Activated CD4-positive, alpha-beta T cell treated with anti-CD3 and anti-CD28 coated beads, Interleukin-2, amount 10 ng/mL, durations not matched to agents 7 days and 5 days (primary cell): Measurements from ENCODE around the gene GPR39. TPM values are rescaled to one million over a fixed set of nuclear protein-coding genes. Genes with fewer than 3 reads are reported as not detected.

Experiments used
- CTCF ChIA-PET: fragments of 350-600 bp; sonication (Branson Sonifier 250); formaldehyde crosslinking; loops from one replicate; lab custom pipeline; 2021; ENCODE audit warnings: antibody characterized with exemption; lab: Charles Lee
- POLR2A ChIA-PET: fragments of 350-600 bp; sonication (Branson Sonifier 250); formaldehyde crosslinking; loops from one replicate; lab custom pipeline; 2021; ENCODE audit warnings: antibody characterized with exemption; lab: Charles Lee
- DNase-seq: peaks from one replicate; pipeline ENCODE4 v3.0.0-alpha.2; 2020
- H3K27ac Mint-ChIP-seq: one replicate; pipeline ENCODE4 v1.8.0; 2021; ENCODE audit warnings: mild to moderate bottlenecking, moderate library complexity, mixed read lengths
- H3K27me3 Mint-ChIP-seq: one replicate; pipeline ENCODE4 v1.8.0; 2021; ENCODE audit warnings: mixed read lengths
- H3K36me3 Mint-ChIP-seq: one replicate; pipeline ENCODE4 v1.8.0; 2021; ENCODE audit warnings: low read depth, mixed read lengths
- H3K4me1 Mint-ChIP-seq: one replicate; pipeline ENCODE4 v1.8.0; 2021; ENCODE audit warnings: mixed read lengths
- H3K4me3 Mint-ChIP-seq: one replicate; pipeline ENCODE4 v1.8.0; 2021; ENCODE audit warnings: mild to moderate bottlenecking, moderate library complexity, mixed read lengths
- H3K9me3 Mint-ChIP-seq: one replicate; pipeline ENCODE4 v1.8.0; 2021; ENCODE audit warnings: mixed read lengths
- total RNA-seq, 2 experiments: library from RNA; stranded (reverse); gene quantifications; one replicate each; pipeline ENCODE4 v1.2.3, GENCODE V29; 2021

Gene GPR39
- total RNA-seq, 2 experiments from 2014 or later = not detected

- H3K27me3 Mint-ChIP-seq = no peaks in the 10 kb centered on the region
- H3K36me3 Mint-ChIP-seq = no peaks in the 10 kb centered on the region
- H3K4me3 Mint-ChIP-seq = no peak overlapping the region
- ChIA-PET CTCF (no interaction called here), POLR2A (no interaction called here)
- no peak overlapping the region for H3K27ac Mint-ChIP-seq
- H3K9me3 Mint-ChIP-seq = no peaks in the 10 kb centered on the region
- H3K4me1 Mint-ChIP-seq = no peaks in the 10 kb centered on the region
- DNase-seq = no peak
Measured at GRCh38 chr2:132645722-132646539, 229.3 kb downstream of the GPR39 start.

DNA sequence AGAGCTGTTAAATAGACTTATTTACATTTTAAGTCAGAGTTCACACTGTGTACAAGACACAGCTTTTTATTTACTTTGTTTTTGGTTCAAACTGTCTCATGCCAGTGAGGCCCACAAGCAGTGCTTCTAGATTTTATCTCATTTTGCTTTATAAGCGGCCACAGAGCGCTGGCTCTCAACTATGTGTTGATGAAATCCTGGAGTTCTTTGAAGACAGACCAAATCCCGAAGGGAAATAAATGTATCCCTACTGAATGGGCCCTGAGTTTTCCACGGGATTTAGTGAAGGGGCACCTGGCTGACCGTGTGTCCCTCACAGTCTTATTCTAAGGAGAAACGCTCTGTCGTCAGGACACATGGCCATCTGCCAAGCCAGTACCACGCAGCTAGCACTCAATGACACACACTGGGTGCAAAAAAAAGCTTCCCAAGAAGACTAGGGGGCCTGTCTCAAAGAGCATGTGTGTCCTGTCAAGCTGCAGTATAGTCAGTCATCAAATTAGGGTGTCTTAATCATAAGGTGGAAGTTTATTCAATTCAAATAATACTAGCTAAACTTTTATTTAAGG is 230.0 kb downstream of the GPR39 start:
- Mint-ChIP-seq H3K9me3 (no peaks in the 10 kb centered on the region), H3K27me3 (no peaks in the 10 kb centered on the region)
- CTCF ChIA-PET = no interaction called here

GRCh38 chr2:132651115-132652045 is 234.8 kb downstream of the GPR39 start:
- Mint-ChIP-seq H3K27me3 (no peaks in the 10 kb centered on the region), H3K9me3 (no peaks in the 10 kb centered on the region), H3K36me3 (no peaks in the 10 kb centered on the region), H3K4me3 (no peak overlapping the region), H3K27ac (no peak overlapping the region), H3K4me1 (no peaks in the 10 kb centered on the region)
- CTCF ChIA-PET = interaction anchor here (0.7 to 0.9 kb wide), 2 partner anchors 14 to 80 kb away, joined by 3 read pairs; no protein-coding TSS in a partner anchor
- POLR2A ChIA-PET = interaction anchor here (0.7 kb wide), 1 partner anchor 240 kb away, joined by 3 read pairs; no protein-coding TSS in a partner anchor
- no peak for DNase-seq

More for the DNA sequence above, 230.0 kb downstream of the GPR39 start:
- Mint-ChIP-seq H3K4me1 (no peaks in the 10 kb centered on the region), H3K27ac (no peak overlapping the region), H3K36me3 (no peaks in the 10 kb centered on the region), H3K4me3 (no peak overlapping the region)
- DNase-seq = no peak
- POLR2A ChIA-PET = no interaction called here

- Mint-ChIP-seq H3K36me3 (no peaks in the 10 kb centered on the region), H3K27me3 (no peaks in the 10 kb centered on the region), H3K27ac (no peak overlapping the region), H3K4me1 (no peaks in the 10 kb centered on the region), H3K9me3 (no peaks in the 10 kb centered on the region), H3K4me3 (no peak overlapping the region)
- CTCF ChIA-PET = no interaction called here
- POLR2A ChIA-PET = no interaction called here
- DNase-seq = no peak
Measured at GRCh38 chr2:132652474-132652873, 235.9 kb downstream of the GPR39 start.

DNA sequence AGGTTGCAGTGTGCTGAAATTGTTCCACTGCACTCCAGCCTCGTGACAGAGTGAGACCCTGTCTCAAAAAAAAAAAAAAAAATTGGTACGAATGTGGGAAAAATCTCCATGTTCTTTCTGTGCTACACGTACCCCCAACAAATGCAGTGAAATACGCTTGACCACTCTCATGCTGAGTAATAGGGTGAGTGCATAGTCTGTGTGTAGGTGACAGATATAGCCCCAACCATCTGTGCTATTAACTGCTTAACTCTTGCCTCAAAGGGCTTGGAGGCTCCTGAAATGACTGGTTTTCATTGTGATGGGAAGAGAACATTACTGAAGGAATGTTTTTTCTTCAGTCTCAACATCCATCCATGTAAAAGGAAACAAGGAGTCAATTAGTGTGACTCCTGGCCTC is 237.7 kb downstream of the GPR39 start:
- H3K9me3 Mint-ChIP-seq = no peaks in the 10 kb centered on the region
- H3K4me3 Mint-ChIP-seq = no peak overlapping the region
- ChIA-PET POLR2A (no interaction called here), CTCF (no interaction called here)
- no peaks in the 10 kb centered on the region for H3K27me3 Mint-ChIP-seq
- no peak overlapping the region for H3K27ac Mint-ChIP-seq
- DNase-seq = no peak
- no peaks in the 10 kb centered on the region for H3K36me3 Mint-ChIP-seq
- no peaks in the 10 kb centered on the region for H3K4me1 Mint-ChIP-seq

GRCh38 chr2:132654968-132655367 is 238.4 kb downstream of the GPR39 start:
- H3K27me3 Mint-ChIP-seq = no peaks in the 10 kb centered on the region
- ChIA-PET POLR2A (no interaction called here), CTCF (no interaction called here)
- no peaks in the 10 kb centered on the region for H3K36me3 Mint-ChIP-seq
- no peaks in the 10 kb centered on the region for H3K9me3 Mint-ChIP-seq
- H3K4me3 Mint-ChIP-seq = no peak overlapping the region
- no peaks in the 10 kb centered on the region for H3K4me1 Mint-ChIP-seq
- H3K27ac Mint-ChIP-seq = no peak overlapping the region
- no peak for DNase-seq

DNA sequence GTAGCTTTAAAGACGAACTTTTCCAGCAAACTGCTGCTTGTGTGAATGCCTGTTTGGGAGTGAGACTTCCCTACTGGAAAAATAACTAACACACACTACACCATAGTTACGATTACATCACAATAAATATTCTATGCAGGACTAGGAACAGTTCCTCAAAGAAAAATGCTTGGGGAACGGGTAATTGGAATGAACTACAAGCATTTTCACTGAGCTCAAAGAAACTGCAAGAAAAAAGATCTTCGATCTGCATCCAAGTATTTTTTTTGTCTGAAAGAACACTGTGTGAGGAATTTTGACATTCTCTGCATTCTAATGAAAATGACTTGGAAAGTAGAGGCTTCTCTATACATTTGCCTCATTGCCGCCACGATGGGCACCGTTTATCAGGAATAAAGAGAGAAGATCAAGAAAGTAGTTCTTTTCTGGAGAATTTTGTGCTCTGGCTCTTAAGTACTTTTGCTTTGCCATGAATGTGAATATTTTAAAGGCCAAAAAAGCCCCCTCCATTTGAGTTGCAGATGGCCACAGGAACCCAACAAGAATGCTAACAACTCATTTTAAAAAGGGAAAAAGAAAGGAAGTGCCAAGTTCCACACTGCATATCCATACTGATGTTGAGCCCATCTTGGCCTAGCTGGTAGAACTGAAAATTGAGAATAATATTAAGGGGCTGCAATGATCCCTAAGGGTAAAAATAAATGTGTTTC is 239.8 kb downstream of the GPR39 start:
- ChIA-PET CTCF (no interaction called here), POLR2A (no interaction called here)
- no peaks in the 10 kb centered on the region for H3K9me3 Mint-ChIP-seq
- no peak overlapping the region for H3K27ac Mint-ChIP-seq
- DNase-seq = no peak
- H3K4me3 Mint-ChIP-seq = no peak overlapping the region
- no peaks in the 10 kb centered on the region for H3K4me1 Mint-ChIP-seq
- H3K27me3 Mint-ChIP-seq = no peaks in the 10 kb centered on the region
- H3K36me3 Mint-ChIP-seq = no peaks in the 10 kb centered on the region

DNA sequence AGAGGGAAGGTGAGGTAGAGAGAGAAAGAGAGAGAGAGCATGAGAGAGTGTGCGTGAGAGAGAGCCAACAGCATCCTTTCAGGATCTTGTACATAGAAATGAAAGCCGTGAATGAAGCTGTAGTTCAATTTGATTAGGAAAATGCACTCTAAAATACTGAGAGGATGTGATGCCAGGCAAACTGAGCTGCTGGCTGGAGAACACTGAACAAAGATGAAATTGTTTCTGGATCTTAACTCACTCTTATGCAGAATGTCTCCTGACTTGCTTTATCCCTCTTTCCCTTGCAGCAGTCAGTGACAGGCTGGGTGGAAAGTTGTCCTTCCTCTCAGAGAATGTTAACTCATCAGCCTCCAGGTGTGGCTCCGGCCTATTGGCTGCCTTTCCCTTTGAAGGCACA is 242.7 kb downstream of the GPR39 start:
- H3K27me3 Mint-ChIP-seq = no peaks in the 10 kb centered on the region
- CTCF ChIA-PET = no interaction called here
- no peaks in the 10 kb centered on the region for H3K36me3 Mint-ChIP-seq
- no peaks in the 10 kb centered on the region for H3K4me1 Mint-ChIP-seq
- H3K9me3 Mint-ChIP-seq = no peaks in the 10 kb centered on the region
- no peak overlapping the region for H3K27ac Mint-ChIP-seq
- POLR2A ChIA-PET = interaction anchor here (0.7 kb wide), 1 partner anchor 536 kb away, joined by 3 read pairs; no protein-coding TSS in a partner anchor
- no peak overlapping the region for H3K4me3 Mint-ChIP-seq
- no peak for DNase-seq

DNA sequence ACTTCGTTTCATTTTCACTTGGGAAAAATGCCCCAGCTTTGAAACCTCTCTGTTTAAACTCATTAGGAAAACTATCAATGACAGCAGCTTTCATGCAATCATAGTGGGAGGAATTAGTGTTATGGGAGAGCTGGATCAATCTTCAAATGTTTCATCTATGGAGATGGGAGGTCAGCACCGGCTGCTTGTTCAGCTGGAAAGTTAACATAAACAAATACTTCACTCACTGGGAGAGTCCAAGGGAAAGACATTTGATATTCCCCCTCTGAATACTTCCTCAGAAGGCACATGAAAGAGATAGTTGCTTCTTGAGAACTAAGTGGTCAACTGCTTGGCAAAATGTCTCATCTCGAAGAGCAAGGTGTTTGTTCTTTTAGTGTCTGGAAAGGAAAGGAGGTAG is 246.1 kb downstream of the GPR39 start:
- H3K4me1 Mint-ChIP-seq = no peaks in the 10 kb centered on the region
- ChIA-PET CTCF (no interaction called here), POLR2A (no interaction called here)
- no peaks in the 10 kb centered on the region for H3K36me3 Mint-ChIP-seq
- no peak overlapping the region for H3K27ac Mint-ChIP-seq
- H3K4me3 Mint-ChIP-seq = no peak overlapping the region
- peaks cover 5% of the 10 kb centered on the region for H3K27me3 Mint-ChIP-seq
- DNase-seq = no peak
- no peaks in the 10 kb centered on the region for H3K9me3 Mint-ChIP-seq

DNA sequence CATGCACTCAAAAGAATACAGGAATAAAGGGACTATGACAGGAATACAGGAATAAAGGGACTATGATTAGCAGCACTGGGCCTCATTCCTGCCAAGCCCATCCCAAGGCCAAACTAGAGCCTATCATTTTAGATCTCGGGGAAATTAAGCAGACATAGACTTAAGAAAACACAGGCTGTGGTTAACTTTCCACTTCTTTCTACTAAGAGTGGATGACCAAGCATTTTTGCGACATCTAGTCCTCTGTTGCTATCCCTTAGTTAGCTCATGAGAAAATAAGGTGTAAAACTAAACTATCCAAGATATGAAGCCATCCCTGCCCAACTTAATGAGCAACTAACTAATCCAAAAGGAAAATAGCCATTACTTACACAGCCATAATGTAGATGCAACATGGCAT is 247.5 kb downstream of the GPR39 start:
- Mint-ChIP-seq H3K27ac (no peak overlapping the region), H3K4me1 (no peaks in the 10 kb centered on the region), H3K27me3 (peaks cover 13% of the 10 kb centered on the region), H3K36me3 (no peaks in the 10 kb centered on the region), H3K9me3 (no peaks in the 10 kb centered on the region), H3K4me3 (no peak overlapping the region)
- DNase-seq = no peak
- POLR2A ChIA-PET = no interaction called here
- CTCF ChIA-PET = no interaction called here

GRCh38 chr2:132665401-132666140 is 249.0 kb downstream of the GPR39 start:
- H3K4me1 Mint-ChIP-seq = no peaks in the 10 kb centered on the region
- no peaks in the 10 kb centered on the region for H3K36me3 Mint-ChIP-seq
- no peak overlapping the region for H3K4me3 Mint-ChIP-seq
- ChIA-PET CTCF (interaction anchor here (0.5 kb wide), 1 partner anchor 15 kb away, joined by 3 read pairs; no protein-coding TSS in a partner anchor), POLR2A (no interaction called here)
- H3K9me3 Mint-ChIP-seq = no peaks in the 10 kb centered on the region
- H3K27ac Mint-ChIP-seq = no peak overlapping the region
- no peak for DNase-seq
- H3K27me3 Mint-ChIP-seq = peaks cover 15% of the 10 kb centered on the region

- no peaks in the 10 kb centered on the region for H3K36me3 Mint-ChIP-seq
- peaks cover 25% of the 10 kb centered on the region for H3K27me3 Mint-ChIP-seq
- ChIA-PET POLR2A (no interaction called here), CTCF (interaction anchor here (0.6 kb wide), 1 partner anchor 397 kb away, joined by 3 read pairs; no protein-coding TSS in a partner anchor)
- H3K4me3 Mint-ChIP-seq = no peak overlapping the region
- no peak for DNase-seq
- H3K4me1 Mint-ChIP-seq = no peaks in the 10 kb centered on the region
- H3K9me3 Mint-ChIP-seq = no peaks in the 10 kb centered on the region
- no peak overlapping the region for H3K27ac Mint-ChIP-seq
Measured at GRCh38 chr2:132667706-132668105, 251.1 kb downstream of the GPR39 start.
